ENCODE measurements around the gene FLAD1. TPM values are rescaled to one million over a fixed set of nuclear protein-coding genes. Genes with fewer than 3 reads are reported as not detected.

The FLAD1 gene
- total and polyA plus RNA-seq, 2 of the 4 experiments (the other 2 are of a cell fraction): 26.3 to 37.3 TPM

DNA sequence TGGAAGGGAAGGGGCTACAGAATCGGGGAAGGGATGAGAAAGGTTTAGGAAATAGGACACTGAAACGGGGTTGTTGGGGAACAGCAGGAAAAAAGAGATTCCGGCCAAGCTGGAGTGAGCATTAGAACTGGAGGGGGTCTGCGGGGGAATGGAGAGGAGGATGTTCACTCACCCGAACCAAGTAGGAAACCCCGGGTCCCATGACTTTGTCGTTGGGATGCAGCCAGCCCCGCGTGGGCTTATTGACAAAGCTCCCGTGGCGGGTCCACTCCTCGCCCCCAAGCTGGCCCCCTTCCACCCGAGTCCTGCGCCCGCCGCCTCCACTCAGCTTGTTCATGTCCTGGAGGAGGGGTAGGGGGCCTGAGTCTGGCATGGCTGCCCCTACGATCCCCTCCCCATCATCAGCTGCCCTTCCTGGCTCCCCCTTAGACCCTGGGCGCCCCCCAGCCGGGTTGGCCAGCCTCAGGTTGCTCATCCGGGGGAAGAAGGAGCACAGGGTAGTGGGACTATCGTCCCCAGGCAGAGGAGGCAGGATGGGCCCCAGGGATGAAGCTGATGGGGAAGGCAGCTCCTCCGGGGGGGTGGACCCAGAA, 13.2 kb upstream of the FLAD1 start:
- Histone ChIP-seq H2BK20ac (ENCODE audit: low read depth, low read length) (no peak overlapping the region), H2AK5ac (ENCODE audit: low read depth, low read length) (peak overlapping the region; percentile 89), H3K27me3 (ENCODE audit: control insufficient read depth, insufficient read depth, low read length) (no peaks in the 10 kb centered on the region), H3K18ac (ENCODE audit: low read depth, low read length) (peak overlapping the region; percentile 20; the same call in 1 of the 2 replicates), H4K5ac (ENCODE audit: low read depth, low read length) (0 out of 2 replicates have a peak overlapping the region, but pooled peaks have one; percentile 2), H3K14ac (replicated peaks; ENCODE audit: low read depth, low read length) (peak overlapping the region; percentile 95), H3K23ac (ENCODE audit: low read depth, low read length) (peak overlapping the region; percentile 88), H3K56ac (ENCODE audit: extremely low read depth, insufficient read depth, low read length) (peak overlapping the region; percentile 83), H4K20me1 (ENCODE audit: insufficient read depth, low read length) (peaks cover 42% of the 10 kb centered on the region), H3K4me2 (ENCODE audit: low read depth, low read length) (peak overlapping the region; percentile 97), H2BK5ac (ENCODE audit: low read depth, low read length, poor library complexity, severe bottlenecking) (peak overlapping the region; percentile 87), H3K4ac (ENCODE audit: low read depth, low read length) (peak overlapping the region; percentile 92), H2BK120ac (ENCODE audit: low read depth, low read length) (peak overlapping the region; percentile 39; the same call in 1 of the 2 replicates), H3K4me1 (ENCODE audit: control insufficient read depth, insufficient read depth, low read length) (peaks cover 18% of the 10 kb centered on the region), H2BK15ac (ENCODE audit: low read depth, low read length) (peak overlapping the region; percentile 25; the same call in 1 of the 3 replicates), H3K4me3 (ENCODE audit: insufficient read depth, low read depth, low read length) (peak overlapping the region; percentile 65), H2AK9ac (replicated peaks; ENCODE audit: low read depth, low read length, poor library complexity) (peak overlapping the region; percentile 99), H3K27ac (ENCODE audit: insufficient read depth, low read length) (peak overlapping the region; percentile 84), H3K9ac (ENCODE audit: low read depth, low read length) (peak overlapping the region; percentile 87), H3K9me1 (ENCODE audit: insufficient read depth, low read length) (peaks cover 7% of the 10 kb centered on the region), H3K79me1 (ENCODE audit: low read depth in 1 of 2, low read length in 2 of 2) (peaks cover 14 to 61% of the 10 kb centered on the region in 2 experiments), H3K9me3 (ENCODE audit: control insufficient read depth, insufficient read depth, low read length) (no peaks in the 10 kb centered on the region), H2AFZ (replicated peaks; ENCODE audit: low read length, poor library complexity) (peak overlapping the region; percentile 18), H3K36me3 (ENCODE audit: control insufficient read depth, insufficient read depth, low read length) (peaks cover 33% of the 10 kb centered on the region), H4K8ac (ENCODE audit: low read depth in 2 of 2, low read length in 2 of 2) (peak overlapping the region in 1 of 2 experiments; percentile 64; a peak in 3 of 4 replicates), H4K91ac (ENCODE audit: insufficient read depth, low read depth, low read length) (peak overlapping the region; percentile 67)
- intact Hi-C loops (cut with micrococcal nuclease) (loop anchor here (10.0 kb wide), 1 partner anchor 205 kb away; the partner anchor contains the start of genes KRTCAP2 and TRIM46), in situ Hi-C loops (cut with MboI; ENCODE audit: low sequenced_read_pairs) (no loop called here), dilution Hi-C loops (cut with HindIII; ENCODE audit: low sequenced_read_pairs, unreplicated experiment) (no loop called here)
- CTCF ChIA-PET: interaction anchor here (1.3 to 2.2 kb wide), 4 partner anchors 13 to 115 kb away, joined by 4 to 9 read pairs (median 6); partner anchors contain the start of gene FLAD1
- WGBS, 2 experiments (ENCODE audit: extremely low coverage in 2 of 2, insufficient read length in 1 of 2): 0% methylated on average over 1 of the region's 22 CpGs; no CpG with 5 or more reads in 1 of the 2 experiments
- BruUV-seq (replicated peaks): no TSS peak
- POLR2A ChIA-PET (ENCODE audit: unreplicated experiment): interaction anchor here (0.9 to 2.0 kb wide), 2 partner anchors 9 to 14 kb away, joined by 3 to 17 read pairs; partner anchors contain the start of genes PBXIP1 and PYGO2
- DNase-seq (no peak), ATAC-seq (ENCODE audit: low read depth) (no peak)
- TF ChIP-seq, protein P1, sequence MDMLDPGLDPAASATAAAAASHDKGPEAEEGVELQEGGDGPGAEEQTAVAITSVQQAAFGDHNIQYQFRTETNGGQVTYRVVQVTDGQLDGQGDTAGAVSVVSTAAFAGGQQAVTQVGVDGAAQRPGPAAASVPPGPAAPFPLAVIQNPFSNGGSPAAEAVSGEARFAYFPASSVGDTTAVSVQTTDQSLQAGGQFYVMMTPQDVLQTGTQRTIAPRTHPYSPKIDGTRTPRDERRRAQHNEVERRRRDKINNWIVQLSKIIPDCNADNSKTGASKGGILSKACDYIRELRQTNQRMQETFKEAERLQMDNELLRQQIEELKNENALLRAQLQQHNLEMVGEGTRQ (IDR thresholded peaks at IDR 0.05; ENCODE audit: low read depth, low read length): no peak
- TF ChIP-seq SMC3 (IDR thresholded peaks at IDR 0.05; ENCODE audit: low read depth, low read length) (no peak), RCOR1 (IDR thresholded peaks at IDR 0.05; ENCODE audit: insufficient replicate concordance, low read length) (no peak), MXI1 (IDR thresholded peaks at IDR 0.05; ENCODE audit: borderline replicate concordance, low read depth, low read length) (0 out of 2 replicates have a peak, but pooled peaks have one; percentile 13), MAFK (IDR thresholded peaks at IDR 0.05; ENCODE audit: low read depth, low read length) (no peak), RAD21 (IDR thresholded peaks at IDR 0.05; ENCODE audit: low read length) (no peak), CEBPB (IDR thresholded peaks at IDR 0.05; ENCODE audit: low read depth, low read length) (no peak), FOS (IDR thresholded peaks at IDR 0.05; ENCODE audit: low read depth, low read length) (no peak), NFE2L2 (IDR thresholded peaks at IDR 0.05; ENCODE audit: low read depth, low read length) (no peak), CHD1 (IDR thresholded peaks at IDR 0.05; ENCODE audit: low read depth, low read length) (no peak), BHLHE40 (IDR thresholded peaks at IDR 0.05; ENCODE audit: low read depth, low read length) (no peak), RFX5 (IDR thresholded peaks at IDR 0.05; ENCODE audit: low read depth, low read length) (no peak)
- TF ChIP-seq, protein P2, sequence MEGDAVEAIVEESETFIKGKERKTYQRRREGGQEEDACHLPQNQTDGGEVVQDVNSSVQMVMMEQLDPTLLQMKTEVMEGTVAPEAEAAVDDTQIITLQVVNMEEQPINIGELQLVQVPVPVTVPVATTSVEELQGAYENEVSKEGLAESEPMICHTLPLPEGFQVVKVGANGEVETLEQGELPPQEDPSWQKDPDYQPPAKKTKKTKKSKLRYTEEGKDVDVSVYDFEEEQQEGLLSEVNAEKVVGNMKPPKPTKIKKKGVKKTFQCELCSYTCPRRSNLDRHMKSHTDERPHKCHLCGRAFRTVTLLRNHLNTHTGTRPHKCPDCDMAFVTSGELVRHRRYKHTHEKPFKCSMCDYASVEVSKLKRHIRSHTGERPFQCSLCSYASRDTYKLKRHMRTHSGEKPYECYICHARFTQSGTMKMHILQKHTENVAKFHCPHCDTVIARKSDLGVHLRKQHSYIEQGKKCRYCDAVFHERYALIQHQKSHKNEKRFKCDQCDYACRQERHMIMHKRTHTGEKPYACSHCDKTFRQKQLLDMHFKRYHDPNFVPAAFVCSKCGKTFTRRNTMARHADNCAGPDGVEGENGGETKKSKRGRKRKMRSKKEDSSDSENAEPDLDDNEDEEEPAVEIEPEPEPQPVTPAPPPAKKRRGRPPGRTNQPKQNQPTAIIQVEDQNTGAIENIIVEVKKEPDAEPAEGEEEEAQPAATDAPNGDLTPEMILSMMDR (conservative IDR thresholded peaks at IDR 0.05; ENCODE audit: low read depth, low read length): no peak
- TF ChIP-seq, protein P3, sequence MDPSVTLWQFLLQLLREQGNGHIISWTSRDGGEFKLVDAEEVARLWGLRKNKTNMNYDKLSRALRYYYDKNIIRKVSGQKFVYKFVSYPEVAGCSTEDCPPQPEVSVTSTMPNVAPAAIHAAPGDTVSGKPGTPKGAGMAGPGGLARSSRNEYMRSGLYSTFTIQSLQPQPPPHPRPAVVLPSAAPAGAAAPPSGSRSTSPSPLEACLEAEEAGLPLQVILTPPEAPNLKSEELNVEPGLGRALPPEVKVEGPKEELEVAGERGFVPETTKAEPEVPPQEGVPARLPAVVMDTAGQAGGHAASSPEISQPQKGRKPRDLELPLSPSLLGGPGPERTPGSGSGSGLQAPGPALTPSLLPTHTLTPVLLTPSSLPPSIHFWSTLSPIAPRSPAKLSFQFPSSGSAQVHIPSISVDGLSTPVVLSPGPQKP (IDR thresholded peaks at IDR 0.05; ENCODE audit: borderline replicate concordance, low read depth, low read length): no peak
